ENCODE measurements around the gene PRSS8.
A peak's percentile ranks its signal among the peaks of the same experiment; 100 is the strongest.
"Not testable (repeated sequence)": the region's sequence is repeated elsewhere in the genome, so short reads cannot be mapped to it uniquely, and the experiment has no call there.

Gene PRSS8

GRCh38 chr16:31106509-31107464, 28.7 kb downstream of the PRSS8 start:
- FAIRE-seq: no peak
- no peak for DNase-seq (ENCODE audit: low spot score)

- FAIRE-seq: no peak
- peak; percentile 74 for DNase-seq (ENCODE audit: low spot score)
Observed at GRCh38 chr16:31105677-31106213, 29.8 kb downstream of the PRSS8 start.

GRCh38 chr16:31100876-31101641, 34.5 kb downstream of the PRSS8 start:
- not testable (repeated sequence) for DNase-seq (ENCODE audit: low spot score)

GRCh38 chr16:31099860-31100638, 35.5 kb downstream of the PRSS8 start:
- no peak for DNase-seq (ENCODE audit: low spot score)
- FAIRE-seq: no peak

More at GRCh38 chr16:31100876-31101641, 34.5 kb downstream of the PRSS8 start:
- not testable (repeated sequence) for FAIRE-seq

- FAIRE-seq: no peak
- peak; percentile 94 for DNase-seq (ENCODE audit: low spot score)
Observed at GRCh38 chr16:31094424-31095120, 41.0 kb downstream of the PRSS8 start, which contains the start of gene VKORC1. VKORC1 (minus strand) TSS chr16:31094797; CDS start chr16:31094729, 68 bp downstream.

GRCh38 chr16:31094088-31094423, 41.5 kb downstream of the PRSS8 start:
- FAIRE-seq (no peak), DNase-seq (ENCODE audit: low spot score) (no peak)

GRCh38 chr16:31093132-31093703, 42.3 kb downstream of the PRSS8 start:
- FAIRE-seq (no peak), DNase-seq (ENCODE audit: low spot score) (peak; percentile 56)

GRCh38 chr16:31092330-31092729, 43.2 kb downstream of the PRSS8 start:
- no peak for FAIRE-seq
- no peak for DNase-seq (ENCODE audit: low spot score)

- no peak for DNase-seq (ENCODE audit: low spot score)
- FAIRE-seq: no peak
Observed at GRCh38 chr16:31090540-31090939, 45.0 kb downstream of the PRSS8 start.

GRCh38 chr16:31089199-31089598, 46.3 kb downstream of the PRSS8 start:
- FAIRE-seq (no peak), DNase-seq (ENCODE audit: low spot score) (no peak)

- no peak for DNase-seq (ENCODE audit: low spot score)
- no peak for FAIRE-seq
Observed at GRCh38 chr16:31088459-31089183, 46.9 kb downstream of the PRSS8 start, which contains the start of gene PRSS53. PRSS53 (minus strand) TSS chr16:31088943; CDS start chr16:31088809, 134 bp downstream.

- DNase-seq (ENCODE audit: low spot score): no peak
- FAIRE-seq: no peak
Observed at GRCh38 chr16:31087971-31088370, 47.6 kb downstream of the PRSS8 start.

- no peak for FAIRE-seq
- no peak for DNase-seq (ENCODE audit: low spot score)
Observed at GRCh38 chr16:31087481-31087880, 48.0 kb downstream of the PRSS8 start.

GRCh38 chr16:31086629-31086906, 49.0 kb downstream of the PRSS8 start:
- FAIRE-seq: no peak
- no peak for DNase-seq (ENCODE audit: low spot score)

GRCh38 chr16:31085873-31086628, 49.5 kb downstream of the PRSS8 start:
- no peak for DNase-seq (ENCODE audit: low spot score)
- FAIRE-seq: no peak

- FAIRE-seq: no peak
- no peak for DNase-seq (ENCODE audit: low spot score)
Observed at GRCh38 chr16:31085411-31085810, 50.1 kb downstream of the PRSS8 start.

- DNase-seq (ENCODE audit: low spot score): no peak
- no peak for FAIRE-seq
Observed at GRCh38 chr16:31084584-31085302, 50.8 kb downstream of the PRSS8 start.

GRCh38 chr16:31083981-31084380, 51.5 kb downstream of the PRSS8 start:
- FAIRE-seq (no peak), DNase-seq (ENCODE audit: low spot score) (no peak)
